GM12801 (cell line): ENCODE results near the gene RAPGEF3.

Source experiments
- CTCF ChIP-seq: IDR thresholded peaks from one replicate; pipeline ENCODE4 v1.5.1; 2011; ENCODE audit warnings: control low read depth; ENCODE audit not compliant: insufficient read length; ENCODE audit errors: extremely low read depth

Gene RAPGEF3

DNA sequence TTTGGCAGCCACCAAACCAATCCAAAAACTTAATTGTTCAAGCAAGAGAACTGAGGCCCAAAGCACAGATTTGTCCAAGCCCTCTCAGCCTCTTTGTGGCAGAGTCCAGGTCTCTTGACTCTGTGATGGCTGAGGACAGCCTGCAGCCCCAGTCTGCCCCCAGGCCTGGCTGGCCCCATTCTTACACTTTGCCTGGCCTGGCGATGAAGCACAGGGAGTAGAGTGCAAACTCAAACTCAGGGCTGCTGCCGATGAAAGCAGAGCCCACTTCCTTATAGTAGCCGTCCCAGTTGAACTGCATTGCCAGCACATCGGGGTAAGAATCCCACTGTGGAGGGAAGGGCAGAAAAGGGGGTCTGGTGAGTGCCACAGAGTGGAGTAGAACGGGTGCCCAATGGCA, 47.2 kb downstream of the RAPGEF3 start:
- TF ChIP-seq CTCF: no peak

- no peak for TF ChIP-seq CTCF
Measured at GRCh38 chr12:47710278-47710677, 48.4 kb downstream of the RAPGEF3 start.

DNA sequence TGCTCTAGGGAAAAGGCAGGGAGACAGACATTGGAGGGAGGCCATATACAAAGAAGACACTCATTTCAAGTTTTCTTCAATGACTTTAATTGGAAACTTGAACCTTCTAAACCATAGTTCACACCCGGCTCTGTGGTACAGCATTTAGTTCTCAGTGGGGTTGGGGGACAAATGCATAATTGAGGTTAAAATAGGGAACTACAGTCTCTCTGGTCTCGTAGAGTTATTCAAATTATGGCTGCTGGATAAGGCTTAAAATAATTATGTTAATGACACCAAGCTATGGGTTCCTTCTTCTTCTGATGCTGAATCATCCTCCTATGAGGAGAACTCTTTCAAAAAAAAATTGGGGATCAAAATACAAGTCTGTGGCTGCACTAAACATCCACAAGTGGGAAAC, 49.0 kb downstream of the RAPGEF3 start:
- no peak for TF ChIP-seq CTCF

GRCh38 chr12:47709237-47709636, 49.4 kb downstream of the RAPGEF3 start:
- no peak for TF ChIP-seq CTCF

DNA sequence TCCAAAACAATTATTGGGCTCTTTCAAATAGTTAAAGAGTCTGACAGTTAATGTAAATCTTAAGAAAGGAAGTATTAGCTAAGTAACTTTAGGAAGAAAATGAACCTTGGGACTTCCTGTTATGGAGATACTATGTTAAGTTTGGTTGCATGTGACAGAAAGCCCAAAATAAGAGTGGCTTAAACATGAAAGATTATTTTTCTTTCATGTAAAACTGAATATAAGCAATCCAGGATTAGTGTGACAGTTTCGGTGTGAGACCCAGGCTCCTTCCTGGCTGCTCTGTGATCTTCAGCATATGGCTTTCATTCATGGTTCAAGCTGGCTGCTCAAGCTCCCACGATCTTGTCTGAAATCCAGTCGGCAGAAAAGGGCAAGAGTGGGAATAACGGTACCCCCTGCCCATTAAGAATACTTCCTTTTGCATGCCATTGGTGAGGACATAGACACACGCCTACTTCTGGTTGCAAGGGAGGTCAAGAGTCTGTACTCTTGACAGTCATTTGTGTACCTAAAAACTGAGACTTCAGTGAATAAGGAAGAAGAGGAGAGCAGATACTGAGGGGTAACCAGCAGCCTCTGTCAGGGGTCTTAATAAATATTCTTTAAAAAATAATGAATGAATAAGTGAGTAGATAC, 50.7 kb downstream of the RAPGEF3 start:
- no peak for TF ChIP-seq CTCF

- no peak for TF ChIP-seq CTCF
Measured at GRCh38 chr12:47707355-47707754, 51.3 kb downstream of the RAPGEF3 start.

GRCh38 chr12:47705566-47706425, 52.9 kb downstream of the RAPGEF3 start, which contains the start of gene RPAP3:
RPAP3 (minus strand) TSS chr12:47706030; CDS start chr12:47702840, 3,190 bp downstream.
- no peak for TF ChIP-seq CTCF
